ENCODE measurements around the gene SNTG2. TPM values are rescaled to one million over a fixed set of nuclear protein-coding genes. Genes with fewer than 3 reads are reported as not detected.
"Not testable (repeated sequence)": the region's sequence is repeated elsewhere in the genome, so short reads cannot be mapped to it uniquely, and the experiment has no call there.

SNTG2 gene
- total RNA-seq, 5 donors from 2014 or later (not counting 1 experiment from before 2014, with no cell fraction given), result 0.86 to 4.8 (median 2.7) TPM

DNA sequence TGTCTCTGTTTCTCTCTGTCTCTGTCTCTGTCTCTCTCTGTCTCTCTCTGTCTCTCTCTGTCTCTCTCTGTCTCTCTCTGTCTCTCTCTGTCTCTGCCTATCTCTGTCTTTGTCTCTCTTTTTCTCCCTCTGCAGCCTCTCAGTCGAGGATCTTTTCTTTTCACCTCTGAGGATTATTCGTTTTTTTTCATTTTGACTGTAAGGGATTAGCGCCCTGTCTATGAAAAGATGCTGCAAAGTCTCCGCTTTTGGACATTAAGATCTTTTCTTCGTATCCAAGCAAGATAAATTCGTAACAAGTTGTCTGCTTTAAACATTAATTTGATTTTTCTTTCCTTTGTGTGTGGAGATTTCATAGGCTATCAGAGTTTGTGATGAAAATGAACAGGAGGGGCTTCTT is 271.4 kb downstream of the SNTG2 start:
- 96% methylated on average over 4 of the region's 6 CpGs for WGBS (ENCODE audit: insufficient coverage)
- no peaks in the 10 kb centered on the region for H3K9me3 Mint-ChIP-seq
- CTCF ChIA-PET, result no interaction called here

GRCh38 chr2:1223791-1224190 is 273.1 kb downstream of the SNTG2 start:
- Mint-ChIP-seq H3K27me3 (peaks cover 0 to 8% of the 10 kb centered on the region in 2 donors), H3K36me3 (no peaks in the 10 kb centered on the region), H3K27ac (no peak overlapping the region), H3K9me3 (no peaks in the 10 kb centered on the region), H3K4me1 (no peaks in the 10 kb centered on the region), H3K4me3 (no peak overlapping the region)
- H3K27ac ChIP-seq (ENCODE audit: low read length), result no peak overlapping the region
- no peaks in the 10 kb centered on the region for H3K9me3 ChIP-seq
- ChIA-PET CTCF (no interaction called here), POLR2A (no interaction called here)
- H3K36me3 ChIP-seq (ENCODE audit: control insufficient read depth in 2 of 2, extremely low read depth in 1 of 2, insufficient read depth in 1 of 2, low read length in 1 of 2), result no peaks in the 10 kb centered on the region
- H3K4me3 ChIP-seq (ENCODE audit: control insufficient read depth in 1 of 2, extremely low read depth in 1 of 2, low read length in 1 of 2), result no peak overlapping the region
- no peaks in the 10 kb centered on the region for H3K4me1 ChIP-seq (ENCODE audit: control insufficient read depth in 1 of 2, extremely low read depth in 1 of 2, insufficient read depth in 2 of 2, low read length in 2 of 2)
- no peak for DNase-seq
- no peak for ATAC-seq (replicated peaks in 1 of 4)
- 81% methylated on average over 7 of the region's 11 CpGs for WGBS (ENCODE audit: insufficient coverage)
- H3K27me3 ChIP-seq (replicated peaks in 1 of 2; ENCODE audit: control insufficient read depth in 2 of 2, extremely low read depth in 1 of 2, insufficient read depth in 2 of 2, low read length in 1 of 2), result peaks cover 0 to 6% of the 10 kb centered on the region in 2 experiments

More for the DNA sequence above, 271.4 kb downstream of the SNTG2 start:
- Mint-ChIP-seq H3K4me1 (no peaks in the 10 kb centered on the region), H3K27me3 (peaks cover 0 to 8% of the 10 kb centered on the region in 2 donors), H3K36me3 (no peaks in the 10 kb centered on the region), H3K27ac (no peak overlapping the region), H3K4me3 (no peak overlapping the region)
- Histone ChIP-seq H3K4me3 (ENCODE audit: control insufficient read depth in 1 of 2, extremely low read depth in 1 of 2, low read length in 1 of 2) (no peak overlapping the region), H3K9me3 (no peaks in the 10 kb centered on the region), H3K27ac (ENCODE audit: low read length) (no peak overlapping the region), H3K36me3 (ENCODE audit: control insufficient read depth in 2 of 2, extremely low read depth in 1 of 2, insufficient read depth in 1 of 2, low read length in 1 of 2) (no peaks in the 10 kb centered on the region), H3K4me1 (ENCODE audit: control insufficient read depth in 1 of 2, extremely low read depth in 1 of 2, insufficient read depth in 2 of 2, low read length in 2 of 2) (no peaks in the 10 kb centered on the region), H3K27me3 (replicated peaks in 1 of 2; ENCODE audit: control insufficient read depth in 2 of 2, extremely low read depth in 1 of 2, insufficient read depth in 2 of 2, low read length in 1 of 2) (peaks cover 0 to 9% of the 10 kb centered on the region in 2 experiments)
- POLR2A ChIA-PET, result no interaction called here
- ATAC-seq (replicated peaks in 1 of 4) (no peak), DNase-seq (no peak)

- no peaks in the 10 kb centered on the region for H3K36me3 Mint-ChIP-seq
- no peaks in the 10 kb centered on the region for H3K4me1 ChIP-seq (ENCODE audit: control insufficient read depth in 1 of 2, extremely low read depth in 1 of 2, insufficient read depth in 2 of 2, low read length in 2 of 2)
- H3K4me3 ChIP-seq (ENCODE audit: control insufficient read depth in 1 of 2, extremely low read depth in 1 of 2, low read length in 1 of 2), result no peak overlapping the region
- DNase-seq, result no peak
- H3K4me1 Mint-ChIP-seq, result no peaks in the 10 kb centered on the region
- ATAC-seq (replicated peaks in 1 of 4), result no peak
- no peak overlapping the region for H3K27ac Mint-ChIP-seq
- H3K4me3 Mint-ChIP-seq, result no peak overlapping the region
- POLR2A ChIA-PET, result no interaction called here
- H3K9me3 ChIP-seq, result no peaks in the 10 kb centered on the region
- CTCF ChIA-PET, result no interaction called here
- WGBS (ENCODE audit: insufficient coverage), result 90% methylated on average over 2 of the region's 3 CpGs
- H3K36me3 ChIP-seq (ENCODE audit: control insufficient read depth in 2 of 2, extremely low read depth in 1 of 2, insufficient read depth in 1 of 2, low read length in 1 of 2), result no peaks in the 10 kb centered on the region
- no peaks in the 10 kb centered on the region for H3K9me3 Mint-ChIP-seq
- H3K27me3 ChIP-seq (replicated peaks in 1 of 2; ENCODE audit: control insufficient read depth in 2 of 2, extremely low read depth in 1 of 2, insufficient read depth in 2 of 2, low read length in 1 of 2), result peaks cover 0 to 6% of the 10 kb centered on the region in 2 experiments
- no peak overlapping the region for H3K27ac ChIP-seq (ENCODE audit: low read length)
- peaks cover 0 to 4% of the 10 kb centered on the region in 2 donors for H3K27me3 Mint-ChIP-seq
Measured at GRCh38 chr2:1224901-1225300, 274.3 kb downstream of the SNTG2 start.

DNA sequence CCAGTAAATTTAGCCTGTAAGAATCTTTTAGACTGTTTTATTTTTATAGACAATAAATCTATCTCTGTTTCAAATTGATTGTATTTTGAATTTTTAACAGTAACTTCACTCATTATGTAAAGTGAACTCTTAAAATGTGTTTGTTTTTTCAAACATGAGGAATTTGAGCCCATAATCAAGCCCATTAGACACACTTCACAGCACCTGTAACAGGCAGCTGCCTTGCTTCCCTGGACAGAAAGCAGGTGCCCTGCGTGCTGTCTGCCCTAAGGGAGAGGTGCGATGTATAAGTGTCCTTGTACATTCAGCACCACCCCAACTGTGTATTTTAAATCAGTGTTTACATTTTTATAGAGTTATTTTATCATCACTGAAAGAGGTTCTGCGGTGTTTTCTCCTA is 276.1 kb downstream of the SNTG2 start:
- Mint-ChIP-seq H3K36me3 (no peaks in the 10 kb centered on the region), H3K27ac (no peak overlapping the region), H3K4me1 (no peaks in the 10 kb centered on the region), H3K4me3 (no peak overlapping the region), H3K27me3 (peaks cover 0 to 4% of the 10 kb centered on the region in 2 donors), H3K9me3 (no peaks in the 10 kb centered on the region)
- Histone ChIP-seq H3K27ac (ENCODE audit: low read length) (no peak overlapping the region), H3K36me3 (ENCODE audit: control insufficient read depth in 2 of 2, extremely low read depth in 1 of 2, insufficient read depth in 1 of 2, low read length in 1 of 2) (no peaks in the 10 kb centered on the region), H3K4me1 (ENCODE audit: control insufficient read depth in 1 of 2, extremely low read depth in 1 of 2, insufficient read depth in 2 of 2, low read length in 2 of 2) (no peaks in the 10 kb centered on the region), H3K27me3 (replicated peaks in 1 of 2; ENCODE audit: control insufficient read depth in 2 of 2, extremely low read depth in 1 of 2, insufficient read depth in 2 of 2, low read length in 1 of 2) (peaks cover 0 to 2% of the 10 kb centered on the region in 2 experiments), H3K9me3 (no peaks in the 10 kb centered on the region), H3K4me3 (ENCODE audit: control insufficient read depth in 1 of 2, extremely low read depth in 1 of 2, low read length in 1 of 2) (no peak overlapping the region)
- whole genome bisulfite sequencing (ENCODE audit: insufficient coverage), result no CpG with 5 or more reads among the region's 3 CpGs
- CTCF ChIA-PET, result no interaction called here
- POLR2A ChIA-PET, result interaction anchor here in 1 of 2 donors (0.7 kb wide), 1 partner anchor 262 kb away, joined by 3 read pairs; no protein-coding TSS in a partner anchor
- ATAC-seq (replicated peaks in 1 of 4) (no peak), DNase-seq (no peak)

DNA sequence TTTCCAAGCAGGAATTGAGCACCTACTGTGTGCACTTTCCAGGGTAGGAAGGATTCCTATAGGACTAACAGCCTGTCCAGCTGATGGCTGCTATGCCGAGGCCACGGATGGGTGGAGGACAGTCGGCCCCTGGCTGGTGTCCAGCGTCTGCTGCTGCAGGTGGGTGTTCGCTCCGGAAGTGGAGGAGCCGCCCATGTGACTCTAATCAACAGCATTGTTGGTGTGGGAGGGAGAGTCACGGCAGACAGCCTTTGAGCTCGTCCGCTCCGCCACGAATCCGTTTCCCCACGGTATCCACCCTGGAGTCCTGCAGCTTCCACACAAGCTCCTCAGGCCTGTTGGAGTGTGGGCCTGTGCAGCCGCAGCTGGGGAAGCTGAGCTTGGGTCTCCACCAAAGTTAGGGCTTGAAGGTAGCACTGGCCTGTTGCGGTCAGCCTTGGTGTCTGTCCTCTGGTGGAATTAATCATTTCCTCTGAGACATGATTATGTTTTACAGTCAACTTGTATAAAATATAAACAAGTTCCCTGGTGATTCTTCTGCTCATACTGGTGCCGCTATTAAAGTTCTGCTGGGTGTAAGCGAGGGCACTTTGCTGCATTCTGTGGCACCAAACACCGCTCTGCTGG is 276.7 kb downstream of the SNTG2 start:
- POLR2A ChIA-PET, result interaction anchor here in 1 of 2 donors (0.7 kb wide), 1 partner anchor 263 kb away, joined by 3 read pairs; no protein-coding TSS in a partner anchor
- H3K27me3 ChIP-seq (replicated peaks in 1 of 2; ENCODE audit: control insufficient read depth in 2 of 2, extremely low read depth in 1 of 2, insufficient read depth in 2 of 2, low read length in 1 of 2), result peaks cover 0 to 2% of the 10 kb centered on the region in 2 experiments
- Mint-ChIP-seq H3K4me1 (no peaks in the 10 kb centered on the region), H3K36me3 (no peaks in the 10 kb centered on the region), H3K4me3 (no peak overlapping the region), H3K27ac (no peak overlapping the region), H3K9me3 (no peaks in the 10 kb centered on the region), H3K27me3 (peaks cover 0 to 4% of the 10 kb centered on the region in 2 donors)
- no peak overlapping the region for H3K27ac ChIP-seq (ENCODE audit: low read length)
- no peaks in the 10 kb centered on the region for H3K4me1 ChIP-seq (ENCODE audit: control insufficient read depth in 1 of 2, extremely low read depth in 1 of 2, insufficient read depth in 2 of 2, low read length in 2 of 2)
- H3K9me3 ChIP-seq, result no peaks in the 10 kb centered on the region
- no peak for ATAC-seq (replicated peaks in 1 of 4)
- WGBS (ENCODE audit: insufficient coverage), result 87% methylated on average over 14 of the region's 19 CpGs
- no peak for DNase-seq
- no peak overlapping the region for H3K4me3 ChIP-seq (ENCODE audit: control insufficient read depth in 1 of 2, extremely low read depth in 1 of 2, low read length in 1 of 2)
- no peaks in the 10 kb centered on the region for H3K36me3 ChIP-seq (ENCODE audit: control insufficient read depth in 2 of 2, extremely low read depth in 1 of 2, insufficient read depth in 1 of 2, low read length in 1 of 2)
- CTCF ChIA-PET, result no interaction called here

GRCh38 chr2:1229596-1229995 is 278.9 kb downstream of the SNTG2 start:
- H3K4me3 Mint-ChIP-seq; DNase-seq; H3K9me3 Mint-ChIP-seq; H3K4me1 Mint-ChIP-seq; H3K9me3 ChIP-seq; ATAC-seq (replicated peaks in 1 of 4); H3K27ac Mint-ChIP-seq; H3K27ac ChIP-seq (ENCODE audit: low read length); H3K4me3 ChIP-seq (ENCODE audit: control insufficient read depth in 1 of 2, extremely low read depth in 1 of 2, low read length in 1 of 2); H3K27me3 Mint-ChIP-seq; H3K4me1 ChIP-seq (ENCODE audit: control insufficient read depth in 1 of 2, extremely low read depth in 1 of 2, insufficient read depth in 2 of 2, low read length in 2 of 2); CTCF ChIA-PET; H3K27me3 ChIP-seq (replicated peaks in 1 of 2; ENCODE audit: control insufficient read depth in 2 of 2, extremely low read depth in 1 of 2, insufficient read depth in 2 of 2, low read length in 1 of 2); H3K36me3 Mint-ChIP-seq; POLR2A ChIA-PET; H3K36me3 ChIP-seq (ENCODE audit: control insufficient read depth in 2 of 2, extremely low read depth in 1 of 2, insufficient read depth in 1 of 2, low read length in 1 of 2): not testable (repeated sequence)
- WGBS (ENCODE audit: insufficient coverage), result 91% methylated on average over 10 of the region's 30 CpGs

Measured in T-cell (primary cell).